GM19324 (cell line): ENCODE measurements around the gene ACAA2.
A peak's percentile ranks its signal among the peaks of the same experiment; 100 is the strongest.
"Not testable (repeated sequence)": the region's sequence is repeated elsewhere in the genome, so short reads cannot be mapped to it uniquely, and the experiment has no call there.

Experiments used
- ATAC-seq: cut with Tn5 transposase; IDR thresholded peaks from one replicate; pipeline ENCODE4 v1.9.1; 2021; ENCODE audit warnings: mild to moderate bottlenecking, moderate library complexity; ENCODE audit not compliant: unreplicated experiment, low FRiP score

ACAA2 gene

GRCh38 chr18:49814147-49814499 is 790 bp upstream of the ACAA2 start:
- ATAC-seq: no peak

- peak; percentile 9 for ATAC-seq
These were observed 339 bp downstream of the ACAA2 start for GRCh38 chr18:49813069-49813318.

GRCh38 chr18:49812286-49813068 is 856 bp downstream of the ACAA2 start:
- no peak for ATAC-seq

- no peak for ATAC-seq
These were observed 2.0 kb downstream of the ACAA2 start for GRCh38 chr18:49811151-49811938.

GRCh38 chr18:49808553-49809191 is 4.7 kb downstream of the ACAA2 start:
- not testable (repeated sequence) for ATAC-seq

- no peak for ATAC-seq
These were observed 9.2 kb downstream of the ACAA2 start for GRCh38 chr18:49804096-49804495.

- ATAC-seq: no peak
These were observed 10.7 kb downstream of the ACAA2 start for GRCh38 chr18:49802623-49803022.

- ATAC-seq: not testable (repeated sequence)
These were observed 12.8 kb downstream of the ACAA2 start for GRCh38 chr18:49800491-49800890.

GRCh38 chr18:49799806-49800205 is 13.5 kb downstream of the ACAA2 start:
- ATAC-seq: not testable (repeated sequence)

- no peak for ATAC-seq
These were observed 15.3 kb downstream of the ACAA2 start for GRCh38 chr18:49798001-49798400.

GRCh38 chr18:49795612-49796552 is 17.5 kb downstream of the ACAA2 start:
- ATAC-seq: no peak

GRCh38 chr18:49794743-49795142 is 18.6 kb downstream of the ACAA2 start:
- no peak for ATAC-seq

GRCh38 chr18:49789560-49790134 is 23.7 kb downstream of the ACAA2 start:
- ATAC-seq: not testable (repeated sequence)

- ATAC-seq: no peak
These were observed 24.9 kb downstream of the ACAA2 start for GRCh38 chr18:49788327-49788898.

- ATAC-seq: no peak
These were observed 27.2 kb downstream of the ACAA2 start for GRCh38 chr18:49786019-49786720.

GRCh38 chr18:49784427-49785185 is 28.7 kb downstream of the ACAA2 start:
- ATAC-seq: peak; percentile 39

GRCh38 chr18:49783631-49784030 is 29.7 kb downstream of the ACAA2 start:
- ATAC-seq: not testable (repeated sequence)

- ATAC-seq: no peak
These were observed 34.4 kb downstream of the ACAA2 start for GRCh38 chr18:49778826-49779465.
